DND-41 (cell line): Measurements from ENCODE around the gene TNIK.

Experiments
- CTCF ChIP-seq: IDR thresholded peaks from 2 replicates; pipeline ENCODE4 v1.5.1; 2012; ENCODE audit warnings: borderline replicate concordance, low read length, moderate library complexity, mild to moderate bottlenecking; ENCODE audit not compliant: poor library complexity, severe bottlenecking; ENCODE audit errors: extremely low read depth
- EZH2 ChIP-seq: IDR thresholded peaks from 3 replicates; pipeline ENCODE4 v1.6.1; 2012; ENCODE audit warnings: borderline replicate concordance, low read depth, mild to moderate bottlenecking, moderate library complexity, low read length, inconsistent platforms; ENCODE audit not compliant: severe bottlenecking

- TF ChIP-seq EZH2 (no peak), CTCF (no peak)
Measured at GRCh38 chr3:171306631-171307030, 153.6 kb downstream of the TNIK start.
